SK-N-SH (cell line): ENCODE measurements around the gene YARS1. TPM values are rescaled to one million over a fixed set of nuclear protein-coding genes. Genes with fewer than 3 reads are reported as not detected.

ENCODE experiments used
- CTCF ChIA-PET: fragments of 300-600, 350-600 bp; formaldehyde crosslinking; extraction: SDS; loops from one replicate; lab custom pipeline; 2021; lab: Yijun Ruan, JAX
- POLR2A ChIA-PET: fragments of 350-600 bp; sonication (Branson Sonifier 250); formaldehyde crosslinking; extraction: SDS; loops from one replicate; lab custom pipeline; 2020; ENCODE audit warnings: antibody characterized with exemption, inconsistent platforms; lab: Yijun Ruan, JAX
- DNase-seq: peaks from one replicate; pipeline ENCODE4 v3.0.0; 2012
- H2AFZ ChIP-seq: fragments of 200-600 bp; sonication (generic); 2 replicates; pipeline ENCODE4 v1.8.1; 2016; ENCODE audit warnings: antibody characterized with exemption, mild to moderate bottlenecking, low read depth
- H3F3A ChIP-seq: fragments of 200-600 bp; sonication (generic); replicated peaks from 2 replicates; pipeline ENCODE3; 2016; ENCODE audit warnings: antibody characterized with exemption, mild to moderate bottlenecking; ENCODE audit not compliant: insufficient read depth
- H3K27ac ChIP-seq, 2 experiments: fragments of 200-500 bp in 1 of 2; fragments of 200-600 bp in 1 of 2; sonication (Bioruptor generic) in 1 of 2; sonication (generic), shearing (Covaris generic) in 1 of 2; 2 replicates each; pipeline versions ENCODE4 v1.5.1 to v1.6.1; 2014 to 2016; ENCODE audit warnings: low read depth in 2 of 2, inconsistent platforms in 1 of 2, low read length in 1 of 2, mild to moderate bottlenecking in 1 of 2, mixed read lengths in 1 of 2
- H3K27me3 ChIP-seq: fragments of 200-600 bp; sonication (generic), shearing (Covaris generic); 2 replicates; pipeline ENCODE4 v1.6.1; 2016; ENCODE audit warnings: mixed run types; ENCODE audit not compliant: insufficient read depth
- H3K36me3 ChIP-seq, 2 experiments: fragments of 200-500 bp in 1 of 2; fragments of 200-600 bp in 1 of 2; sonication (Bioruptor generic) in 1 of 2; sonication (generic) in 1 of 2; replicated peaks in 1 of 2; 2 replicates each; pipeline versions ENCODE3 to v1.5.1; 2014 to 2016; ENCODE audit warnings: low read length in 1 of 2, mild to moderate bottlenecking in 1 of 2; ENCODE audit not compliant: insufficient read depth in 2 of 2, control insufficient read depth in 1 of 2
- H3K4me1 ChIP-seq, 2 experiments: fragments of 200-500 bp in 1 of 2; fragments of 200-600 bp in 1 of 2; sonication (Bioruptor generic) in 1 of 2; sonication (generic), shearing (Covaris generic) in 1 of 2; 2 replicates each; pipeline versions ENCODE4 v1.5.1 to v1.6.1; 2014 to 2016; ENCODE audit warnings: low read depth in 1 of 2, low read length in 1 of 2, mixed run types in 1 of 2; ENCODE audit not compliant: insufficient read depth in 2 of 2, control insufficient read depth in 1 of 2
- H3K4me2 ChIP-seq: fragments of 200-600 bp; sonication (generic), shearing (Covaris generic); 2 replicates; pipeline ENCODE4 v1.6.1; 2017; ENCODE audit warnings: mixed run types
- H3K4me3 ChIP-seq, 2 experiments: fragments of 200-500 bp in 1 of 2; fragments of 200-600 bp in 1 of 2; sonication (Bioruptor generic) in 1 of 2; sonication (generic), shearing (Covaris generic) in 1 of 2; 2 replicates each; pipeline versions ENCODE4 v1.5.1 to v1.8.1; 2014 to 2016; ENCODE audit warnings: low read depth in 2 of 2, inconsistent platforms in 1 of 2, low read length in 1 of 2, mild to moderate bottlenecking in 1 of 2, mixed read lengths in 1 of 2, moderate library complexity in 1 of 2
- H3K79me2 ChIP-seq: fragments of 200-600 bp; sonication (generic); 2 replicates; pipeline ENCODE4 v1.8.1; 2017; ENCODE audit warnings: mild to moderate bottlenecking; ENCODE audit not compliant: insufficient read depth
- H3K9ac ChIP-seq: fragments of 200-600 bp; sonication (generic); 2 replicates; pipeline ENCODE4 v1.6.1; 2017; ENCODE audit warnings: mixed run types
- H3K9me2 ChIP-seq: fragments of 200-600 bp; sonication (generic); 2 replicates; pipeline ENCODE4 v1.6.1; 2017; ENCODE audit warnings: mixed run types
- H3K9me3 ChIP-seq: fragments of 200-600 bp; sonication (generic); 2 replicates; pipeline ENCODE4 v1.6.1; 2017; ENCODE audit warnings: mixed run types, mild to moderate bottlenecking, moderate library complexity
- H4K20me1 ChIP-seq: fragments of 200-600 bp; sonication (generic); 2 replicates; pipeline ENCODE4 v1.6.1; 2017; ENCODE audit warnings: mild to moderate bottlenecking, mixed run types; ENCODE audit not compliant: insufficient read depth
- EP300 ChIP-seq, 2 experiments: IDR thresholded peaks; 2 replicates each; pipeline versions ENCODE4 v1.4.0 to v1.6.1; 2012; ENCODE audit warnings: borderline replicate concordance in 1 of 2, low read depth in 1 of 2, low read length in 1 of 2
- FOSL2 ChIP-seq: IDR thresholded peaks from 2 replicates; pipeline ENCODE4 v1.4.0; 2012; ENCODE audit warnings: low read depth, mild to moderate bottlenecking, moderate library complexity, borderline replicate concordance
- FOXJ3 ChIP-seq: sonication (generic); formaldehyde crosslinking; IDR thresholded peaks from 2 replicates; pipeline ENCODE4 v1.5.1; 2020; ENCODE audit warnings: mild to moderate bottlenecking, missing genetic modification reagents
- GABPA ChIP-seq: IDR thresholded peaks from 2 replicates; pipeline ENCODE4 v1.4.0; 2012; ENCODE audit warnings: low read depth, mild to moderate bottlenecking
- GATA2 ChIP-seq: sonication (generic); formaldehyde crosslinking; IDR thresholded peaks from 2 replicates; pipeline ENCODE4 v1.5.0; 2020; ENCODE audit warnings: mild to moderate bottlenecking, missing genetic modification reagents
- MXI1 ChIP-seq: IDR thresholded peaks from 2 replicates; pipeline ENCODE4 v1.6.1; 2012; ENCODE audit warnings: mild to moderate bottlenecking, low read depth, low read length, improper control_type of control experiment
- NRF1 ChIP-seq: IDR thresholded peaks from 2 replicates; pipeline ENCODE4 v1.6.1; 2012; ENCODE audit warnings: low read depth, mild to moderate bottlenecking, low read length
- POLR2AphosphoS5 ChIP-seq: IDR thresholded peaks from 2 replicates; pipeline ENCODE4 v1.6.1; 2012; ENCODE audit warnings: low read depth, low read length
- RAD21 ChIP-seq: IDR thresholded peaks from 2 replicates; pipeline ENCODE4 v1.6.1; 2012; ENCODE audit warnings: mild to moderate bottlenecking, low read length
- RCOR1 ChIP-seq: fragments of 150-350 bp; IDR thresholded peaks from 2 replicates; pipeline ENCODE4 v1.6.1; 2017; ENCODE audit warnings: antibody characterized with exemption, low read length
- RXRA ChIP-seq: IDR thresholded peaks from 2 replicates; pipeline ENCODE4 v1.4.0; 2012; ENCODE audit warnings: low read depth, mild to moderate bottlenecking, borderline replicate concordance
- SMC3 ChIP-seq: IDR thresholded peaks from 2 replicates; pipeline ENCODE4 v1.6.1; 2012; ENCODE audit warnings: low read depth, low read length, improper control_type of control experiment
- TAF1 ChIP-seq: IDR thresholded peaks from 2 replicates; pipeline ENCODE4 v1.6.1; 2012; ENCODE audit warnings: low read depth, mild to moderate bottlenecking, low read length, moderate library complexity, borderline replicate concordance
- TCF12 ChIP-seq: IDR thresholded peaks from 2 replicates; pipeline ENCODE4 v1.4.0; 2012
- WGBS: methylation state at CpG from one replicate; pipeline ENCODE4 v1.1.6; 2017; ENCODE audit warnings: low lambda C conversion rate; 5-methylcytosine and 5-hydroxymethylcytosine counted together
- polyA plus RNA-seq, 3 experiments: library from polyadenylated mRNA; depleted of rRNA; stranded (reverse); fragments of >200 nt; gene quantifications; 2 replicates each; pipeline ENCODE4 v1.2.3, GENCODE V29; 2012
- TF ChIP-seq, protein P1 (sequence below): IDR thresholded peaks from 2 replicates; pipeline ENCODE4; 2012
- TF ChIP-seq, protein P2 (sequence below): IDR thresholded peaks from 2 replicates; pipeline ENCODE4 v1.4.0; 2012; ENCODE audit warnings: low read depth, borderline replicate concordance
- TF ChIP-seq, protein P3 (sequence below): IDR thresholded peaks from 2 replicates; pipeline ENCODE4 v1.6.1; 2012; ENCODE audit warnings: mild to moderate bottlenecking, low read depth, low read length, moderate library complexity
- TF ChIP-seq, protein P4 (sequence below): fragments of 200-600 bp; sonication (generic); IDR thresholded peaks from 2 replicates; pipeline ENCODE4 v1.6.1; 2017; ENCODE audit warnings: antibody characterized with exemption, mild to moderate bottlenecking, moderate library complexity

The YARS1 gene
- polyA plus RNA-seq, 1 of the 3 experiments (the other 2 are of a cell fraction): 46.3 TPM

DNA sequence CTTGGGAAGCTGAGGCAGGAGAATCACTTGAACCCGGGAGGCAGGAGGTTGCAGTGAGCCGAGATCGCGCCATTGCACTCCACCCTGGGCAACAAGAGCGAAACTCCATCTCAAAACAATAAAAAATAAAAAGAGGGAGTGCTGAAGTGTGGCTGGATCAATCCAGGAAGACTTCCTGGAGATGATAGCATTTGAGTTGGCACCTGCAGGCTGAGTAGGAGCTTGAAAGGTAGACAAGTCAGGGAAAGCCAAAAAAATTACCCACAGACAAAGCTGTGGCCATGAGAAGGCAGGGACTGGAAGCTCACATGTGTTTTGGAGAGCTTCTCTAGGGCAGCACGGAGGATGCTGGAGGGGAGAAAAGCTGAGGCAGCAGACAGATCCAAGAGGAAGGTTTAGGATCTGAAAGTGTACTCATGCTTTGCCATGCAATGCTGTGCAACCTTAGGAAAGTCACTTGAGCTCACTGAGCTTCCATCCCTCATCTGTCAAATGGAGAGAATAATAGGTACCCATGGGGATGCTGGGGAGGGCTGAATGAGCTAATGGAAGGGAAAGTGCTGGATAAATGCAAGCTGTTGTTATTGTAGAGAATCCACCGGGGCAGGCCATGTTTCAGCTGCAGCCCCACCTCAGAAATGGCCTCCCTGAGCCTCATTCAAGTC, 88.6 kb downstream of the YARS1 start:
- H3K4me2 ChIP-seq: no peak overlapping the region
- TF ChIP-seq GATA2 (CRISPR knock-in tag) (no peak), MXI1 (no peak), GABPA (no peak), TCF12 (no peak), POLR2AphosphoS5 (no peak), SMC3 (no peak), RAD21 (no peak), NRF1 (no peak), FOSL2 (no peak), EP300 (IDR thresholded peaks at IDR 0.05; ENCODE audit: borderline replicate concordance in 1 of 2, low read depth in 1 of 2, low read length in 1 of 2) (no peak), RCOR1 (no peak)
- H3K9ac ChIP-seq: no peak overlapping the region
- no peaks in the 10 kb centered on the region for H3K36me3 ChIP-seq
- H3K79me2 ChIP-seq: no peaks in the 10 kb centered on the region
- no peaks in the 10 kb centered on the region for H3K9me3 ChIP-seq
- no peak overlapping the region for H3K27ac ChIP-seq
- no peak overlapping the region for H2AFZ ChIP-seq
- ChIA-PET CTCF (interaction anchor here (0.5 to 4.4 kb wide), 8 partner anchors 11 to 255 kb away, joined by 3 to 54 read pairs (median 5); a partner anchor contains a TSS), POLR2A (no interaction called here)
- 84% methylated on average over 7 of the region's 7 CpGs for WGBS
- DNase-seq: no peak
- peaks cover 10 to 16% of the 10 kb centered on the region in 2 experiments; a peak in 3 of 4 replicates for H3K4me1 ChIP-seq
- H3F3A ChIP-seq: peaks cover 3% of the 10 kb centered on the region
- no peaks in the 10 kb centered on the region for H3K27me3 ChIP-seq
- no peaks in the 10 kb centered on the region for H4K20me1 ChIP-seq
- H3K9me2 ChIP-seq: no peaks in the 10 kb centered on the region
- H3K4me3 ChIP-seq: no peak overlapping the region

DNA sequence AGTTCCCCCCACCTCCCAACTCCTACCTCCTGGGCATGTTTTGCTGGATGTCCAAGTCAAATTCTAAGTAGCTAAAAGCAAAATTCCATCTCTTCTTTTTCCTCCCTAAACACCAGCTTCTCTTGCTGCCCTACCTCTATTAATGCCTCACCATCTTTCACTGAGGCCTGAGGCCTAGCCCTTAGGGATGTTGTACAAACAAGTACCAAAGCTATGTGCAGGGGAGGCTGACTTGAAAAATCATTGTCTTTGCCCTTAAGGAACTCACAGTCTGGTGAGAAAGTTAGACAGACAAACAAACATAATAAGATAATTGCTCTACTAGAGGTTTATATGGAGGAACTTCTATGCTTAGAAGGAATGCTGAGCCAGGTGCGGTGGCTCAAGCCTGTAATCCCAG, 89.3 kb downstream of the YARS1 start:
- no peak overlapping the region for H2AFZ ChIP-seq
- H3F3A ChIP-seq: peaks cover 3% of the 10 kb centered on the region
- ChIA-PET POLR2A (no interaction called here), CTCF (interaction anchor here (1.5 to 4.4 kb wide), 5 partner anchors 15 to 46 kb away, joined by 3 to 54 read pairs (median 11); a partner anchor contains a TSS)
- no peak overlapping the region for H3K9ac ChIP-seq
- H3K79me2 ChIP-seq: no peaks in the 10 kb centered on the region
- H3K4me3 ChIP-seq: no peak overlapping the region
- H3K4me2 ChIP-seq: no peak overlapping the region
- WGBS: 92% methylated on average over 1 of the region's 1 CpG
- no peaks in the 10 kb centered on the region for H3K27me3 ChIP-seq
- H3K9me2 ChIP-seq: no peaks in the 10 kb centered on the region
- TF ChIP-seq, protein P1, sequence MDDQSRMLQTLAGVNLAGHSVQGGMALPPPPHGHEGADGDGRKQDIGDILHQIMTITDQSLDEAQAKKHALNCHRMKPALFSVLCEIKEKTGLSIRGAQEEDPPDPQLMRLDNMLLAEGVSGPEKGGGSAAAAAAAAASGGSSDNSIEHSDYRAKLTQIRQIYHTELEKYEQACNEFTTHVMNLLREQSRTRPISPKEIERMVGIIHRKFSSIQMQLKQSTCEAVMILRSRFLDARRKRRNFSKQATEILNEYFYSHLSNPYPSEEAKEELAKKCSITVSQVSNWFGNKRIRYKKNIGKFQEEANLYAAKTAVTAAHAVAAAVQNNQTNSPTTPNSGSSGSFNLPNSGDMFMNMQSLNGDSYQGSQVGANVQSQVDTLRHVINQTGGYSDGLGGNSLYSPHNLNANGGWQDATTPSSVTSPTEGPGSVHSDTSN: no peak
- no peak for TF ChIP-seq FOXJ3 (CRISPR knock-in tag)
- TF ChIP-seq EP300 (IDR thresholded peaks at IDR 0.05; ENCODE audit: borderline replicate concordance in 1 of 2, low read depth in 1 of 2, low read length in 1 of 2): no peak
- no peak for TF ChIP-seq RAD21
- TF ChIP-seq TAF1: no peak
- TF ChIP-seq, protein P2, sequence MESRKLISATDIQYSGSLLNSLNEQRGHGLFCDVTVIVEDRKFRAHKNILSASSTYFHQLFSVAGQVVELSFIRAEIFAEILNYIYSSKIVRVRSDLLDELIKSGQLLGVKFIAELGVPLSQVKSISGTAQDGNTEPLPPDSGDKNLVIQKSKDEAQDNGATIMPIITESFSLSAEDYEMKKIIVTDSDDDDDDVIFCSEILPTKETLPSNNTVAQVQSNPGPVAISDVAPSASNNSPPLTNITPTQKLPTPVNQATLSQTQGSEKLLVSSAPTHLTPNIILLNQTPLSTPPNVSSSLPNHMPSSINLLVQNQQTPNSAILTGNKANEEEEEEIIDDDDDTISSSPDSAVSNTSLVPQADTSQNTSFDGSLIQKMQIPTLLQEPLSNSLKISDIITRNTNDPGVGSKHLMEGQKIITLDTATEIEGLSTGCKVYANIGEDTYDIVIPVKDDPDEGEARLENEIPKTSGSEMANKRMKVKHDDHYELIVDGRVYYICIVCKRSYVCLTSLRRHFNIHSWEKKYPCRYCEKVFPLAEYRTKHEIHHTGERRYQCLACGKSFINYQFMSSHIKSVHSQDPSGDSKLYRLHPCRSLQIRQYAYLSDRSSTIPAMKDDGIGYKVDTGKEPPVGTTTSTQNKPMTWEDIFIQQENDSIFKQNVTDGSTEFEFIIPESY: no peak
- no peak for TF ChIP-seq GATA2 (CRISPR knock-in tag)
- TF ChIP-seq, protein P3, sequence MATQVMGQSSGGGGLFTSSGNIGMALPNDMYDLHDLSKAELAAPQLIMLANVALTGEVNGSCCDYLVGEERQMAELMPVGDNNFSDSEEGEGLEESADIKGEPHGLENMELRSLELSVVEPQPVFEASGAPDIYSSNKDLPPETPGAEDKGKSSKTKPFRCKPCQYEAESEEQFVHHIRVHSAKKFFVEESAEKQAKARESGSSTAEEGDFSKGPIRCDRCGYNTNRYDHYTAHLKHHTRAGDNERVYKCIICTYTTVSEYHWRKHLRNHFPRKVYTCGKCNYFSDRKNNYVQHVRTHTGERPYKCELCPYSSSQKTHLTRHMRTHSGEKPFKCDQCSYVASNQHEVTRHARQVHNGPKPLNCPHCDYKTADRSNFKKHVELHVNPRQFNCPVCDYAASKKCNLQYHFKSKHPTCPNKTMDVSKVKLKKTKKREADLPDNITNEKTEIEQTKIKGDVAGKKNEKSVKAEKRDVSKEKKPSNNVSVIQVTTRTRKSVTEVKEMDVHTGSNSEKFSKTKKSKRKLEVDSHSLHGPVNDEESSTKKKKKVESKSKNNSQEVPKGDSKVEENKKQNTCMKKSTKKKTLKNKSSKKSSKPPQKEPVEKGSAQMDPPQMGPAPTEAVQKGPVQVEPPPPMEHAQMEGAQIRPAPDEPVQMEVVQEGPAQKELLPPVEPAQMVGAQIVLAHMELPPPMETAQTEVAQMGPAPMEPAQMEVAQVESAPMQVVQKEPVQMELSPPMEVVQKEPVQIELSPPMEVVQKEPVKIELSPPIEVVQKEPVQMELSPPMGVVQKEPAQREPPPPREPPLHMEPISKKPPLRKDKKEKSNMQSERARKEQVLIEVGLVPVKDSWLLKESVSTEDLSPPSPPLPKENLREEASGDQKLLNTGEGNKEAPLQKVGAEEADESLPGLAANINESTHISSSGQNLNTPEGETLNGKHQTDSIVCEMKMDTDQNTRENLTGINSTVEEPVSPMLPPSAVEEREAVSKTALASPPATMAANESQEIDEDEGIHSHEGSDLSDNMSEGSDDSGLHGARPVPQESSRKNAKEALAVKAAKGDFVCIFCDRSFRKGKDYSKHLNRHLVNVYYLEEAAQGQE: no peak
- TF ChIP-seq, protein P4, sequence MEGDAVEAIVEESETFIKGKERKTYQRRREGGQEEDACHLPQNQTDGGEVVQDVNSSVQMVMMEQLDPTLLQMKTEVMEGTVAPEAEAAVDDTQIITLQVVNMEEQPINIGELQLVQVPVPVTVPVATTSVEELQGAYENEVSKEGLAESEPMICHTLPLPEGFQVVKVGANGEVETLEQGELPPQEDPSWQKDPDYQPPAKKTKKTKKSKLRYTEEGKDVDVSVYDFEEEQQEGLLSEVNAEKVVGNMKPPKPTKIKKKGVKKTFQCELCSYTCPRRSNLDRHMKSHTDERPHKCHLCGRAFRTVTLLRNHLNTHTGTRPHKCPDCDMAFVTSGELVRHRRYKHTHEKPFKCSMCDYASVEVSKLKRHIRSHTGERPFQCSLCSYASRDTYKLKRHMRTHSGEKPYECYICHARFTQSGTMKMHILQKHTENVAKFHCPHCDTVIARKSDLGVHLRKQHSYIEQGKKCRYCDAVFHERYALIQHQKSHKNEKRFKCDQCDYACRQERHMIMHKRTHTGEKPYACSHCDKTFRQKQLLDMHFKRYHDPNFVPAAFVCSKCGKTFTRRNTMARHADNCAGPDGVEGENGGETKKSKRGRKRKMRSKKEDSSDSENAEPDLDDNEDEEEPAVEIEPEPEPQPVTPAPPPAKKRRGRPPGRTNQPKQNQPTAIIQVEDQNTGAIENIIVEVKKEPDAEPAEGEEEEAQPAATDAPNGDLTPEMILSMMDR: no peak
- TF ChIP-seq RCOR1: no peak
- TF ChIP-seq RXRA: no peak
- H3K9me3 ChIP-seq: no peaks in the 10 kb centered on the region
- DNase-seq: no peak
- H3K27ac ChIP-seq: no peak overlapping the region
- H3K36me3 ChIP-seq: no peaks in the 10 kb centered on the region
- no peaks in the 10 kb centered on the region for H4K20me1 ChIP-seq
- peaks cover 10 to 16% of the 10 kb centered on the region in 2 experiments; a peak in 3 of 4 replicates for H3K4me1 ChIP-seq
